NB4 (cell line): ENCODE data around the gene DHRS3.

Source experiments
- DNase-seq: peaks from one replicate; pipeline ENCODE4 v3.0.0; 2010; ENCODE audit warnings: low read depth
- H3K4me3 ChIP-seq: one replicate; pipeline ENCODE4 v1.5.1; 2011; ENCODE audit warnings: mild to moderate bottlenecking, low read depth, low read length, moderate library complexity
- CTCF ChIP-seq: IDR thresholded peaks from one replicate; pipeline ENCODE4 v1.5.1; 2012; ENCODE audit warnings: low read depth, low read length
- MAX ChIP-seq: IDR thresholded peaks from 2 replicates; pipeline ENCODE4 v1.6.1; 2011; ENCODE audit warnings: low read depth, low read length
- MYC ChIP-seq: IDR thresholded peaks from 2 replicates; pipeline ENCODE4 v1.6.1; 2011; ENCODE audit warnings: low read depth, low read length
- POLR2A ChIP-seq: IDR thresholded peaks from 2 replicates; pipeline ENCODE4 v1.6.1; 2011; ENCODE audit warnings: mild to moderate bottlenecking; ENCODE audit not compliant: insufficient read length; ENCODE audit errors: extremely low read depth

Gene DHRS3

GRCh38 chr1:12627296-12627695 is 9.3 kb upstream of the DHRS3 start:
- no peak for TF ChIP-seq MAX
- TF ChIP-seq CTCF = no peak
- no peak for TF ChIP-seq POLR2A
- no peak for TF ChIP-seq MYC
- no peak for DNase-seq
- no peak overlapping the region for H3K4me3 ChIP-seq

GRCh38 chr1:12626888-12627287 is 8.9 kb upstream of the DHRS3 start:
- no peak overlapping the region for H3K4me3 ChIP-seq
- DNase-seq = no peak
- TF ChIP-seq POLR2A (no peak), MAX (no peak)

GRCh38 chr1:12625276-12625675 is 7.3 kb upstream of the DHRS3 start:
- H3K4me3 ChIP-seq = no peak overlapping the region
- DNase-seq = no peak
- TF ChIP-seq POLR2A = no peak
- TF ChIP-seq MYC = no peak
- no peak for TF ChIP-seq MAX
- TF ChIP-seq CTCF = no peak

GRCh38 chr1:12622506-12622905 is 4.5 kb upstream of the DHRS3 start:
- DNase-seq = no peak
- H3K4me3 ChIP-seq = no peak overlapping the region
- no peak for TF ChIP-seq POLR2A
- TF ChIP-seq CTCF = no peak
- no peak for TF ChIP-seq MAX
- TF ChIP-seq MYC = no peak

- TF ChIP-seq MAX = no peak
- TF ChIP-seq MYC = no peak
- no peak for TF ChIP-seq POLR2A
- no peak for TF ChIP-seq CTCF
- DNase-seq = no peak
- no peak overlapping the region for H3K4me3 ChIP-seq
Measured at GRCh38 chr1:12621346-12622335, 3.6 kb upstream of the DHRS3 start.

- no peak overlapping the region for H3K4me3 ChIP-seq
- no peak for DNase-seq
- TF ChIP-seq POLR2A = no peak
- TF ChIP-seq MAX = no peak
- no peak for TF ChIP-seq CTCF
- no peak for TF ChIP-seq MYC
Measured at GRCh38 chr1:12620931-12621330, 2.9 kb upstream of the DHRS3 start.
